RWPE2 (cell line): ENCODE results near the gene CC2D2B.

ENCODE experiments used
- ATAC-seq: fragments of 200-7000 bp; cut with Tn5 transposase; 3 replicates; pipeline ENCODE4 v1.9.1; 2021; ENCODE audit warnings: low read depth
- DNase-seq: peaks from one replicate; pipeline ENCODE4 v3.0.0-alpha.2; 2020; ENCODE audit warnings: low spot score
- H3K27ac ChIP-seq: fragments of 450-650 bp; 2 replicates; pipeline ENCODE4 v1.5.1; 2017; ENCODE audit warnings: mild to moderate bottlenecking; ENCODE audit not compliant: poor library complexity, severe bottlenecking
- H3K27me3 ChIP-seq: fragments of 250-450 bp; sonication (Bioruptor Pico); 2 replicates; pipeline ENCODE4 v1.5.1; 2021; ENCODE audit warnings: mild to moderate bottlenecking, moderate library complexity; ENCODE audit not compliant: insufficient read depth, poor library complexity, severe bottlenecking
- H3K36me3 ChIP-seq: fragments of 250-450 bp; sonication (Bioruptor Pico); 2 replicates; pipeline ENCODE4 v1.5.1; 2020; ENCODE audit warnings: low read depth, mild to moderate bottlenecking, moderate library complexity
- H3K4me1 ChIP-seq: fragments of 250-450 bp; sonication (Bioruptor Pico); 2 replicates; pipeline ENCODE4 v1.5.1; 2021; ENCODE audit warnings: mild to moderate bottlenecking, moderate library complexity; ENCODE audit not compliant: insufficient read depth, poor library complexity, severe bottlenecking
- H3K4me3 ChIP-seq: fragments of 250-450 bp; sonication (Bioruptor Pico); 2 replicates; pipeline ENCODE4 v1.5.1; 2021; ENCODE audit warnings: mild to moderate bottlenecking, moderate library complexity; ENCODE audit not compliant: severe bottlenecking
- H3K9me3 ChIP-seq: fragments of 250-450 bp; sonication (Bioruptor Pico); 2 replicates; pipeline ENCODE4 v1.5.1; 2021; ENCODE audit warnings: mild to moderate bottlenecking, moderate library complexity; ENCODE audit not compliant: severe bottlenecking
- TF ChIP-seq, protein P1 (sequence below): fragments of 450-650 bp; IDR thresholded peaks from one replicate; pipeline ENCODE4 v1.5.1; 2017; ENCODE audit warnings: mild to moderate bottlenecking, moderate library complexity; ENCODE audit not compliant: poor library complexity, severe bottlenecking

The CC2D2B gene

DNA sequence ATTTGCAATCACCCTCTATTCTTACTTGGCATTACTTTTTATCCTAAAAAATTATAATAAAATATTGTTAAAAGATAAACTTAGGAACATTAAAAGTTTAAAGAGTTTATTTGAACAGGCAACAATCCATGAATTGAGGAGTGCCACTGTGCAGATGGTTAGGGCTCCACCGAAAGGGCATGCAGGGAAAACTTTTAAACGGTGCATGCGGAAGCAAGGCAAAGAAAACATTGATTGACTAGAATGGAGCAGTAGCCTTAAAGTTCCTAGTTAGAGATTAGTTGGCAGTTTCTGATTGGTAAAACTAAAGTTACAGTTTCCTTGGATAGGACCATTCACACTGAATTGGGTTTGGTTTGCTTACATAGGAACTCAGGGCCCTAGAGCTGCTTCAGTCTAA lies 17.3 kb downstream of the CC2D2B start:
- no peak for DNase-seq
- Histone ChIP-seq H3K4me3 (no peak overlapping the region), H3K4me1 (no peaks in the 10 kb centered on the region), H3K36me3 (no peaks in the 10 kb centered on the region), H3K9me3 (no peaks in the 10 kb centered on the region), H3K27me3 (peaks cover 3% of the 10 kb centered on the region), H3K27ac (no peak overlapping the region)
- no peak for ATAC-seq
- TF ChIP-seq, protein P1, sequence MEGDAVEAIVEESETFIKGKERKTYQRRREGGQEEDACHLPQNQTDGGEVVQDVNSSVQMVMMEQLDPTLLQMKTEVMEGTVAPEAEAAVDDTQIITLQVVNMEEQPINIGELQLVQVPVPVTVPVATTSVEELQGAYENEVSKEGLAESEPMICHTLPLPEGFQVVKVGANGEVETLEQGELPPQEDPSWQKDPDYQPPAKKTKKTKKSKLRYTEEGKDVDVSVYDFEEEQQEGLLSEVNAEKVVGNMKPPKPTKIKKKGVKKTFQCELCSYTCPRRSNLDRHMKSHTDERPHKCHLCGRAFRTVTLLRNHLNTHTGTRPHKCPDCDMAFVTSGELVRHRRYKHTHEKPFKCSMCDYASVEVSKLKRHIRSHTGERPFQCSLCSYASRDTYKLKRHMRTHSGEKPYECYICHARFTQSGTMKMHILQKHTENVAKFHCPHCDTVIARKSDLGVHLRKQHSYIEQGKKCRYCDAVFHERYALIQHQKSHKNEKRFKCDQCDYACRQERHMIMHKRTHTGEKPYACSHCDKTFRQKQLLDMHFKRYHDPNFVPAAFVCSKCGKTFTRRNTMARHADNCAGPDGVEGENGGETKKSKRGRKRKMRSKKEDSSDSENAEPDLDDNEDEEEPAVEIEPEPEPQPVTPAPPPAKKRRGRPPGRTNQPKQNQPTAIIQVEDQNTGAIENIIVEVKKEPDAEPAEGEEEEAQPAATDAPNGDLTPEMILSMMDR, result no peak

DNA sequence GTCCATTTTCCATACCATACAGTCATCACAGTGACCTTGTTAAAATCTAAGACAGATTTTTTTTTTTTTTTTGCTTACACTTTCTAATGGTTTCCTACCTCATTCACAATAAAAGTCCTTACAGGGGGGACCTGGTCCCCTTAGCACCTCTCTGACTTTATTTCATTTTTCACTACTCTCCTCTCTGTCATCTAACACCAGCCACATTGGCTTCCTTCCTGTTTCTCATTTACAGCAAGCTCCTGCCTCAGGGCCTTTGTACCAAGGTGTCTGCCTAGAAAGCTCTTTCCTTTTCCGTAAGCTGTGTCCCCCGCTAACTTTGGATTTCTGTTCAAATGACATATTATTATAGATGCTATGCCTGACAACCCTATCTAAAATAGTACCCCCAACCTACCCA lies 27.7 kb downstream of the CC2D2B start:
- H3K9me3 ChIP-seq, result no peaks in the 10 kb centered on the region
- ATAC-seq (no peak), DNase-seq (no peak)
- no peaks in the 10 kb centered on the region for H3K36me3 ChIP-seq
- H3K27me3 ChIP-seq, result no peaks in the 10 kb centered on the region
- no peak overlapping the region for H3K4me3 ChIP-seq
- H3K27ac ChIP-seq, result no peak overlapping the region
- TF ChIP-seq, protein P1, result no peak
- no peaks in the 10 kb centered on the region for H3K4me1 ChIP-seq

DNA sequence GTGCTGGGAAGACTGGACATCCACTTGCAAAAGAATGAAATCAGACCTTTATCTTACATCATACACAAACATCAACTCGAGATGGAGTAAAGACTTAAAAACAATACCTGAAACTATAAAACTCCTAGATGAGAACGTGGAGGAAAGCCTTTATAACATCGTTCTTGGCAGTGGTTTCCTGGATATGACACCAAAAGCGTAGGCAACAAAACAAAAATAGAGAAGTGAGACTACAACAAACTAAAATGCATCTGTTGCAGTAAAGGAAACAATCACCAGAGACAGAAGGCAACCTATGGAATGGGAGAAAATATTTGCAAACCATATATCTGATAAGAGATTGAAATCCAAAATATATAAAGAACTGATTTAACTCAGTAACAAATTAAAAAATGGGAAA lies 33.3 kb downstream of the CC2D2B start:
- H3K4me3 ChIP-seq, result no peak overlapping the region
- no peaks in the 10 kb centered on the region for H3K27me3 ChIP-seq
- H3K36me3 ChIP-seq, result no peaks in the 10 kb centered on the region
- ATAC-seq (no peak), DNase-seq (no peak)
- H3K27ac ChIP-seq, result no peak overlapping the region
- H3K4me1 ChIP-seq, result no peaks in the 10 kb centered on the region
- H3K9me3 ChIP-seq, result no peaks in the 10 kb centered on the region
- TF ChIP-seq, protein P1, result no peak

DNA sequence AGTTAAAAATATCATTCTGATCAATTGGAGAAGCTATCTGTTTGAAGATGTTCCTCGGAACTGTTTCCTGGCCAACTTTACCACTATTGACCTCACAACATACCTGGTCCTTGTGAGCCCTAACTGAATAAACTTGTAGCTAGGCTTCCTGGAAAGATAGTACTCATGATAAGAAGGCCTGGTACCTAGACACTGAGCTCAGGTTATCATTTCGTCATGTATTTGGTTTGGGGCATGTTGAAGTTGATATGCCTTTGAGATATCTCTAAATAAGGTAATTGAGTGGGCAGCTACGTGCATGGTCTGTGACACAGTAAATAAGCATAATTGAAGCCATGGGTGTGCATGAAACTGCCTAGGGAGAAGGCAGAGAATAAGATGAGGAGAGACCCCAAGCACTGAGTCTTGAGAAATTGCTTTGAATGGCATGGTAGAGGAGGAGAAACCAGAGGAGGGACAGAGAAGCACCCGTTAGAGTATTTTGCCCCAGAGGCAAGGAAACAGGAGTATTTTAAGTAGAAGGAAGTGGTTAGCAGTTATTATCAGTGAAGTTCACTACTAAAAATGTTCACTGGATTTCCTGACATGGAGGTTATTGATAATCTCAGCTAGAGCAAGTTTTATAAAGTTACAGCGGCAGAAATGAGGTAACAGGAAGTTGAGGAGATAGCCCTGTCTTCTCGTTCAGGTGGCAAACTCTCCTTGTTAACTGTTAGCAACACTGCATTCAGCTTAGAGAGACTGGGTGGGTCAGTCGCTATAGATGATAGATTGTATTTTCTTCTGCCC lies 55.6 kb downstream of the CC2D2B start:
- H3K9me3 ChIP-seq, result no peaks in the 10 kb centered on the region
- H3K27ac ChIP-seq, result no peak overlapping the region
- TF ChIP-seq, protein P1, result no peak
- H3K27me3 ChIP-seq, result peaks cover 2% of the 10 kb centered on the region
- H3K4me3 ChIP-seq, result no peak overlapping the region
- ATAC-seq (no peak), DNase-seq (no peak)
- H3K36me3 ChIP-seq, result no peaks in the 10 kb centered on the region
- H3K4me1 ChIP-seq, result no peaks in the 10 kb centered on the region

DNA sequence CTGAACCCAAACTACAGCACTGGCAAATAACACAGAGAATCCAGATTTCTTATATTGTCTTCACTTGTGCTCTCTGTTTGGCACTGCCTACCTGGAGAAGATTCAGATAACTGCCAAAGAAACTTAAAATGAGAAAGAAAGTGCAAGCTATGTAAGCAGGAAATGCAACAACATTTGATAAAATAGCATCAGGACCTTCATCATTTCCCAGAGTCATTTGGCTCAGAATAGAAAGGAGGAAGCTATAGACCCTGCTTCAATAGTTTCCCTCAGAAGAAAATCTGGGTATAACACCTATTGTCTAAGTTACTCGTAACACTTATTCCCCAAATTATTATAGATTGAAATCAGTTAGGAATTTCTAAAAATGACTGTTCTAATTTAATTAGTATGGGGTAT lies 56.2 kb downstream of the CC2D2B start:
- DNase-seq, result no peak
- Histone ChIP-seq H3K4me1 (no peaks in the 10 kb centered on the region), H3K9me3 (no peaks in the 10 kb centered on the region), H3K4me3 (no peak overlapping the region), H3K36me3 (no peaks in the 10 kb centered on the region), H3K27ac (no peak overlapping the region), H3K27me3 (peaks cover 5% of the 10 kb centered on the region)
- TF ChIP-seq, protein P1, result no peak
- no peak for ATAC-seq
